Measurements from ENCODE around the gene PLA2G6. TPM values are rescaled to one million over a fixed set of nuclear protein-coding genes. Genes with fewer than 3 reads are reported as not detected.

PLA2G6 gene
- total RNA-seq, 1 experiment from 2014 or later, result 24.1 TPM

GRCh38 chr22:38207898-38208432 lies 26.3 kb upstream of the PLA2G6 start:
- no peak overlapping the region for H4K5ac ChIP-seq (ENCODE audit: insufficient read length, low read depth, low read length)
- H3K27ac ChIP-seq (ENCODE audit: insufficient read length, low read depth, low read length), result no peak overlapping the region
- H3K79me2 ChIP-seq (ENCODE audit: insufficient read depth, low read length), result no peaks in the 10 kb centered on the region; the same call in 1 of the 2 replicates
- H2AFZ ChIP-seq (ENCODE audit: low read length), result no peak overlapping the region
- no peak overlapping the region for H3K9ac ChIP-seq (ENCODE audit: extremely low read depth, insufficient read length, low read length)
- TF ChIP-seq CTCF (conservative IDR thresholded peaks at IDR 0.05), result no peak
- no peak overlapping the region for H3K18ac ChIP-seq (ENCODE audit: insufficient read length, low read depth, low read length)
- H3K9me3 ChIP-seq (ENCODE audit: control insufficient read depth, low read depth, low read length), result no peaks in the 10 kb centered on the region
- no peak overlapping the region for H3K14ac ChIP-seq (ENCODE audit: insufficient read depth, low read length)
- no peak overlapping the region for H3T11ph ChIP-seq (ENCODE audit: low read length)
- H3K4me1 Mint-ChIP-seq, result peaks cover 13 to 16% of the 10 kb centered on the region in 2 experiments
- H3K36me3 Mint-ChIP-seq (ENCODE audit: insufficient read depth in 1 of 3, low read depth in 3 of 3), result no peaks in the 10 kb centered on the region; a peak in 1 of 7 replicates
- no peak overlapping the region for H2BK120ac ChIP-seq (ENCODE audit: low read depth, low read length, poor library complexity, severe bottlenecking)
- H2BK20ac ChIP-seq (ENCODE audit: low read depth, low read length, poor library complexity, severe bottlenecking), result no peak overlapping the region
- WGBS (ENCODE audit: extremely low coverage, insufficient read length, low lambda C conversion rate), result no CpG with 5 or more reads among the region's 7 CpGs
- H3K27me3 Mint-ChIP-seq (ENCODE audit: low read depth), result peaks cover 25% of the 10 kb centered on the region
- no peaks in the 10 kb centered on the region; the same call in 1 of the 2 replicates for H3K27me3 ChIP-seq (ENCODE audit: insufficient read depth, low read length)
- H3K23ac ChIP-seq (ENCODE audit: insufficient read length, low read depth, low read length), result no peak overlapping the region
- no peaks in the 10 kb centered on the region for H3K79me1 ChIP-seq (ENCODE audit: insufficient read depth, low read depth, low read length, poor library complexity, severe bottlenecking)
- no peak overlapping the region for H2BK15ac ChIP-seq (ENCODE audit: low read depth, low read length)
- H3K56ac ChIP-seq (ENCODE audit: insufficient read length, low read depth, low read length), result no peak overlapping the region
- H2BK12ac ChIP-seq (ENCODE audit: insufficient read length, low read depth, low read length), result no peak overlapping the region
- no peak overlapping the region for H2BK5ac ChIP-seq (ENCODE audit: insufficient read length, low read length)
- H4K20me1 ChIP-seq (ENCODE audit: control insufficient read depth, insufficient read depth, insufficient read length), result no peaks in the 10 kb centered on the region
- H3K9me3 Mint-ChIP-seq, result no peaks in the 10 kb centered on the region
- H3K4me3 Mint-ChIP-seq, result no peak overlapping the region
- H4K91ac ChIP-seq (ENCODE audit: insufficient read length, low read depth, low read length), result no peak overlapping the region
- H3K4me1 ChIP-seq (ENCODE audit: insufficient read depth, low read length), result no peaks in the 10 kb centered on the region; the same call in 1 of the 2 replicates
- no peak overlapping the region for H3K27ac Mint-ChIP-seq
- H2AK5ac ChIP-seq (ENCODE audit: insufficient read length, low read length), result no peak overlapping the region
- H3K23me2 ChIP-seq (ENCODE audit: insufficient read length, low read depth, low read length, poor library complexity, severe bottlenecking), result peaks cover under 1% of the 10 kb centered on the region
- peak; percentile 25 for DNase-seq
- no peak overlapping the region for H4K8ac ChIP-seq (replicated peaks; ENCODE audit: insufficient read length, low read depth, low read length)
- H3K4ac ChIP-seq (ENCODE audit: low read depth, low read length), result no peak overlapping the region
- H3K4me2 ChIP-seq (ENCODE audit: insufficient read depth, insufficient read length, low read length), result no peak overlapping the region

Measured in H9 (cell line).